HUES48 (cell line): ENCODE results near the gene SESN2.

Experiments
- H3K27ac ChIP-seq: one replicate; pipeline ENCODE4 v1.7.0; 2013; ENCODE audit warnings: low read depth, low read length, inconsistent platforms
- H3K27me3 ChIP-seq: 2 replicates; pipeline ENCODE4 v1.6.1; 2013; ENCODE audit warnings: mild to moderate bottlenecking, low read length; ENCODE audit not compliant: control insufficient read depth, insufficient read depth
- H3K36me3 ChIP-seq: 2 replicates; pipeline ENCODE4 v1.6.1; 2013; ENCODE audit warnings: low read length; ENCODE audit not compliant: control insufficient read depth, insufficient read depth
- H3K4me1 ChIP-seq: 2 replicates; pipeline ENCODE4 v1.6.1; 2013; ENCODE audit warnings: mild to moderate bottlenecking, low read length; ENCODE audit not compliant: control insufficient read depth, insufficient read depth
- H3K4me3 ChIP-seq: 2 replicates; pipeline ENCODE4 v1.5.1; 2013; ENCODE audit warnings: mild to moderate bottlenecking, low read depth, low read length
- H3K9ac ChIP-seq: 2 replicates; pipeline ENCODE4 v1.6.1; 2013; ENCODE audit warnings: mild to moderate bottlenecking, low read depth, low read length, moderate library complexity
- H3K9me3 ChIP-seq: 2 replicates; pipeline ENCODE4 v1.6.1; 2013; ENCODE audit warnings: low read length; ENCODE audit not compliant: control insufficient read depth, insufficient read depth

SESN2 gene

DNA sequence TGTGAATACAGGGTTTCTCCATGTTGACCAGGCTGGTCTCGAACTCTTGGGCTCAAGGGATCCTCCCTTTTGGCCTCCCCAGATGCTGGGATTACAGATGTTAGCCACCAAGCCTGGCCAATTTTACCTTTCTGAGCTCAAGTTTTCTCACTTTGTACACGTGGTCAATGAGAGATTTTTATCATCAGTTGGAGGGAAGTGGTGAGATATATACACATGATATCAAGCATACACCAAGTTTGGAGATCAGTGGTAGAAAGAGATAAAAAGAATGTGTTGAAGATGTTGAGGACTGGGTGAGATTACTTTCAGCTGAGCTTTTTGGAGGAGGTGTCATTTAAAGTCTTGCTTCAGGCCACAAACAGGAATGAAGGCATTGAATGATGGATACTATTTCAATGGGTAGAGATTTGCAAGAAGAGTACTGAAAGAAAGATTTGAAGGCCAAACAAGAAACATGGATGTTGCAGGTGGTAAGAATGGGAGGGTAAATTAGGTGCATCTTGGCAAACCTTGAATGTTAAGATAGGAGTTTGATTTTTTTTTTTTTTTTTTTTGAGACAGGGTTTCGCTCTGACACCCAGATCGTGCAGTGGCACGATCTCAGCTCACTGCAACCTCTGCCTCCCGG is 3.0 kb upstream of the SESN2 start:
- Histone ChIP-seq H3K9me3 (no peaks in the 10 kb centered on the region), H3K36me3 (no peaks in the 10 kb centered on the region), H3K27ac (no peak overlapping the region), H3K9ac (no peak overlapping the region), H3K4me1 (peaks cover 16% of the 10 kb centered on the region), H3K27me3 (no peaks in the 10 kb centered on the region), H3K4me3 (no peak overlapping the region)

DNA sequence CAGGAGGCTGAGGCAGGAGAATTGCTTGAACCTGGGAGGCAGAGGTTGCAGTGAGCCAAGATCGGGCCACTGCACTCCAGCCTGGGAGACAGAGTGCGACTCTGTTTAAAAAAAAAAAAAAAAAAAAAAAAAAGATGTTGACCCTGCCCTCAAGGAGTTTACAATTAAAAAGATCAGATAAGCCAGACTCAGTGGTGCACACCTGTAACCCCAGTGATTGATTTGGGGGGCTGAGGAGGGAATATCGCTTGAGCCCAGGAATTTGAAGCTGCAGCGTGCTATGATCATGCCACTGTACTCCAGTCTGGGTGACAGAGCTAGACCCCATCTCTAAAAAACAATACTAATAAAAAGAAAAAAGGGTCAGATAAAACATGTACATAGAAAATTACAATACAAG is 1.6 kb upstream of the SESN2 start:
- Histone ChIP-seq H3K4me3 (no peak overlapping the region), H3K27ac (no peak overlapping the region), H3K9me3 (no peaks in the 10 kb centered on the region), H3K9ac (no peak overlapping the region), H3K27me3 (no peaks in the 10 kb centered on the region), H3K4me1 (peaks cover 19% of the 10 kb centered on the region), H3K36me3 (no peaks in the 10 kb centered on the region)

DNA sequence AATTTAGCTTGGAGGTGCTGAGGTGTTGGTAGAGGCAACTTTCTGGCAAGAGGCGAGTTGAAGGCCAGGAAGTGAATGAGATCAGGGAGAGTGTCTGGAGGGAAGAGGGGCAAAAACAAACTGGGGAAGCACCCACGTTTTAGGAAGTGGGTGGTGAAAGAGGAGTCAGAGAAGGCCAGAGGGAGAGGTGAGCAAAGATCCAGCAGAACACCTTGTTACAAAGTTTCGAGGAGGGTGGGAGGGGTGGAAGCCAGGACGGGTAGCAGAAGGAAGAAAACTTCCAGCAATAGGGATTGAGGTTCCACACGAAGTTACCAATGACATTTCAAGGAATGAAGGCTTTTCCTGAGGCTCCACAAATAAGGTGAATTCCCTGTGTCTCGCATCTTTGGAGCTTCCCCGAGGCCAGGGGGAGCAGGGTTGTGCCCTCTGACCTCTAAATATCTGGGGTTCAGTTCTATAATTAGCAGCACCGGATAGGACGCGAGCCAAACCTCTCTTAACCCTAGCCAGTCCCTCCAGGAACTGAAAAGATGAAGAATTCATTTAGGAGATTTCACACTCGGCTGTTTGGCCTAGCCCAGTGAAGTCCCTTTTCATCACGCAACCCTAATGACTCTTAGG is 578 bp upstream of the SESN2 start:
- Histone ChIP-seq H3K4me1 (peaks cover 27% of the 10 kb centered on the region), H3K9me3 (no peaks in the 10 kb centered on the region), H3K4me3 (peak overlapping the region; percentile 42; the same call in 1 of the 2 replicates), H3K27ac (peak overlapping the region; percentile 59), H3K9ac (no peak overlapping the region), H3K27me3 (no peaks in the 10 kb centered on the region), H3K36me3 (no peaks in the 10 kb centered on the region)

DNA sequence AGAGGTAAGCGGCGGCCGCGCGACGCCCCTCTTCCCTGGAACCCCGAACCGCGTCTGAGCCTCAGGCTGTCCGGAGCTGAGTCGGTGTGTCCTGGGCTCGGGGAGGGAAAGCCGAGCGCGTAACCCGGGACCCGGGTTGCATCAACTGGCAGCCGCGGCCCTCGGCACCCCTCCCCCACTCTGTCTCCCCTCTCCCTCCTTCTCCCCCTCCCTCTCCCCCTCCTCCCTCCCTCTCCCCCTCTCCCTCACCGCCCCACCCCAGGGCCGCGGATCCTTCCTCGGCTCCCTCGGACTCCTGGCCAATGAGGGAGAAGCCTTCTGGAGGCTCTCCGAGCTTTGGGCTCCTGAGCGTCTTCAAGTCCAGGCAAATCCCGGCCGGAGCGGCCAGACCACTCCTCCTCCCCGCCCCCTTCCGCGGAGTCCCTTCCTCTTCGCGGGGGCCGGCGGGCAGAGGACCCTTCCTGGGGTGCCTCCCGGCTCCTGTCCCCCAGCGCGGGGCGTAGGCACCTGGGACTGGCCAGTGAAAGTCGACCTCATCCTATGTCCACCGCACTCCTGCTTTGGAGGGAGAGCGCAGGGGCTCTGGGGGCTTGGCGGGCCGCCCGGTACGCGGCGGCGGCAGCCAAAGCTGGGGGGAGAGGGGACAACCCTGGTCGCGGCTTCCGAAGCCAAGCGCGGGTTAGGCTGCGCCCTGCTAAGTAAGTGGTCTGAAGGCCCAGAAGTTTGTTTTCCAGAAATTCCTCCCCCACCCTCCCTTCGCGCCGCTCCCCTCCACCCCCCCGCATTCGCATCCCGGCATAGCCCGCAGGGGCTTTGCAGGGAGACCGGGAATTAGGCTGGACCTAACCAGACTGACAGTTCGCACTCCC is 850 bp downstream of the SESN2 start:
- peak overlapping the region; percentile 85 for H3K27ac ChIP-seq
- no peaks in the 10 kb centered on the region for H3K27me3 ChIP-seq
- peak overlapping the region; percentile 87 for H3K9ac ChIP-seq
- no peaks in the 10 kb centered on the region for H3K9me3 ChIP-seq
- H3K4me3 ChIP-seq: peak overlapping the region; percentile 96
- no peaks in the 10 kb centered on the region for H3K36me3 ChIP-seq
- H3K4me1 ChIP-seq: peaks cover 34% of the 10 kb centered on the region

GRCh38 chr1:28260803-28261174 is 1.5 kb downstream of the SESN2 start:
- Histone ChIP-seq H3K36me3 (no peaks in the 10 kb centered on the region), H3K9ac (no peak overlapping the region; the same call in 1 of the 2 replicates), H3K9me3 (no peaks in the 10 kb centered on the region), H3K4me1 (peaks cover 38% of the 10 kb centered on the region), H3K27ac (no peak overlapping the region), H3K27me3 (no peaks in the 10 kb centered on the region), H3K4me3 (peak overlapping the region; percentile 96)

DNA sequence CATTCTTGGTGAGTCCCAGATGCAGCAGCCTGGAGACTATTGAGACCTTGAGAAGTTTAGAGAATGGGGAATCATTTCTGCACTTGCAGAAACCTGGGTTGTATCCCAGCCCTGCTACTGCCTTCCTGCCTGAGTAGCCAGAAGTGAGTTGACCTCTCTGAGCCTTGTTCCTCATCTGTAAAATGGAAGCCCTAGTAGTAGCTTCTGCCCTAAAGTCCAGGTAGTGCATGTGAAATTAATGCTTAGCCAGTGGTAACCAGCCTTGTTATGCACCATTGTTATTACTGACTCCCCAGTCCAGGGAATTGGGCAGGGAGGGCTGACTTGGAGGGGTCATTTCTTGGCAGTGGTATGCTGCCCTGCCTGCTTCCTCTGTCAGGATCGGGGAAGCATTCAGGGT is 5.6 kb downstream of the SESN2 start:
- Histone ChIP-seq H3K4me3 (no peak overlapping the region), H3K9me3 (no peaks in the 10 kb centered on the region), H3K4me1 (peaks cover 47% of the 10 kb centered on the region), H3K9ac (no peak overlapping the region), H3K36me3 (peaks cover 10% of the 10 kb centered on the region), H3K27ac (no peak overlapping the region), H3K27me3 (no peaks in the 10 kb centered on the region)

DNA sequence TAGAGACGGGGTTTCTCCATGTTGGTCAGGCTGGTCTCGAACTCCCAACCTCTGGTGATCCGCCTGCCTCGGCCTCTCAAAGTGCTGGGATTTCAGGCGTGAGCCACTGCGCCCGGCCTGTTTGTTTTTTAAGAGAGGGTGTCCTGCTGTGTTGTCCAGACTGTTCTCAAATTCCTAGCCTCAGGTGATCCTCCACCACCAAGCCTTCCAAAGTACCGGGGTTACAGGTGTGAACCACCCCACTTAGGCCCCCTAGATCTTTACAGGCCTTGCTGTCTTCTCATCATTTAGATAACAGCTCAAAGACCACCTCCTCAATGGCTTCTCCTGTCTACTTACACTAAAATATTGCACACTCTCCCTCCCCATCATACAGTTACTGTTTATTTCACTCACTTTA is 6.3 kb downstream of the SESN2 start:
- Histone ChIP-seq H3K4me3 (peak overlapping the region; percentile 23; the same call in 1 of the 2 replicates), H3K36me3 (peaks cover 14% of the 10 kb centered on the region), H3K9me3 (no peaks in the 10 kb centered on the region), H3K27me3 (no peaks in the 10 kb centered on the region), H3K9ac (0 out of 2 replicates have a peak overlapping the region, but pooled peaks have one; percentile 5), H3K4me1 (peaks cover 47% of the 10 kb centered on the region), H3K27ac (peak overlapping the region; percentile 47)

GRCh38 chr1:28266920-28267322 is 7.6 kb downstream of the SESN2 start:
- Histone ChIP-seq H3K4me1 (peaks cover 38% of the 10 kb centered on the region), H3K4me3 (no peak overlapping the region), H3K27ac (peak overlapping the region; percentile 87)

DNA sequence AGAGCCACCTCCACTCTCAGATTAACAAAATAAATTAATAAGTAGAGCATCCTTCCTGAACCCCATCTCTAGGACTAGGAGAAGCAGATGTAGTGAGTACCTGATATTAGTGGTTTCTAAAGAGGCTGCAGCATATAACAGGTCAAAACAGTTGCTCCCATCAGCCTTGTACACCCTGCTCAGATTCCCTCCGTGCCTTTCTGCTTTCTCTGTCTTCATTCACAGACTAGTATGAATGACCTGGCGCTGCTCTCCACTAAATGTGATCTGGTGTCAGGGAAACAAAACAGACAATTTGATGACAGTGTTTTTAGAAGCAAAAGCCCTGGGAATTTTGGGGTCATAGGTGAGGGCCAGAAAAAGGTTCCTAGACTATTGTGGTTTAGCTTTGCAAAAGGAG is 8.3 kb downstream of the SESN2 start:
- Histone ChIP-seq H3K9ac (no peak overlapping the region), H3K9me3 (no peaks in the 10 kb centered on the region), H3K27me3 (no peaks in the 10 kb centered on the region), H3K36me3 (peaks cover 33% of the 10 kb centered on the region), H3K4me1 (peaks cover 38% of the 10 kb centered on the region), H3K4me3 (no peak overlapping the region), H3K27ac (peak overlapping the region; percentile 87)

More at GRCh38 chr1:28266920-28267322, 7.6 kb downstream of the SESN2 start:
- peaks cover 26% of the 10 kb centered on the region for H3K36me3 ChIP-seq
- H3K9ac ChIP-seq: no peak overlapping the region
- no peaks in the 10 kb centered on the region for H3K27me3 ChIP-seq
- no peaks in the 10 kb centered on the region for H3K9me3 ChIP-seq

GRCh38 chr1:28269529-28269928 is 10.2 kb downstream of the SESN2 start:
- no peak overlapping the region for H3K4me3 ChIP-seq
- peaks cover 52% of the 10 kb centered on the region for H3K36me3 ChIP-seq
- no peaks in the 10 kb centered on the region for H3K9me3 ChIP-seq
- H3K4me1 ChIP-seq: peaks cover 29% of the 10 kb centered on the region
- H3K27me3 ChIP-seq: no peaks in the 10 kb centered on the region
- no peak overlapping the region for H3K27ac ChIP-seq
- no peak overlapping the region for H3K9ac ChIP-seq
